HG02885 (cell line): Measurements from ENCODE around the gene PSMG4.

Source experiments
- ATAC-seq: cut with Tn5 transposase; IDR thresholded peaks from one replicate; pipeline ENCODE4 v1.9.1; 2021; ENCODE audit warnings: mild to moderate bottlenecking; ENCODE audit not compliant: unreplicated experiment, poor library complexity

The PSMG4 gene

DNA sequence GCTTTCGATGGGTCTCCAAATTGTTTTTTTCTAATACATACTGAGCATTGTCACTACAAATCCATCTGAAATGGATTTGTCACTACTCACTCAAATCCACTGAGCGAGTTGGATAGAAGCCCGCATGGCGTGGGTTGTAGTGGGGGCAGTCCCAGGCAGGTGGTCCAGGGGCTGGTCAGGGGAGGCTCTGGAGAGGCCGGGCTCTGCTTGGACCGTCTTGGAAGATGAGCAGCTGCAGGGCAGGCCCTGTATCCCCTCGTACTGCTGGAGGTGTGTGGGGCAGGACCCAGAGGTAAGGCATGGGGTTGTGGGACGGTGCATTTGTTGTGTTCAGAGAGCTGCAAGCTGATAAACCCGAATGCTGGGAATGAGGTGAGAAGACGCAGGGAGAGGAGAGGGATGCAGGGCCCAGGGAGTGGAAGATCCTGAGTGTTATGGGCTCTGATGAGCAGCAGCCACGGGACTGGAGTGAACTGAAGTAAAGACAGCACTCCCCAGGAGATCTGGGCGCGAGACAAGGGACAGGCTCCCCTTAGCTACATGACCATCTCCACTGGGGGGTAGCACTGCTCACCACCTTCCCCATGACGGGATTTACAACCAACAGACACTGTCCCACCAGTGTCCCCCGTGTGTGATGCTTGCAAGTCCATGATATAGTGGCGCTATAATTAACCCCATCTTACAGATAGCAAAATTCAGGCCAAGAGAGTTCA, 45.9 kb downstream of the PSMG4 start:
- no peak for ATAC-seq

DNA sequence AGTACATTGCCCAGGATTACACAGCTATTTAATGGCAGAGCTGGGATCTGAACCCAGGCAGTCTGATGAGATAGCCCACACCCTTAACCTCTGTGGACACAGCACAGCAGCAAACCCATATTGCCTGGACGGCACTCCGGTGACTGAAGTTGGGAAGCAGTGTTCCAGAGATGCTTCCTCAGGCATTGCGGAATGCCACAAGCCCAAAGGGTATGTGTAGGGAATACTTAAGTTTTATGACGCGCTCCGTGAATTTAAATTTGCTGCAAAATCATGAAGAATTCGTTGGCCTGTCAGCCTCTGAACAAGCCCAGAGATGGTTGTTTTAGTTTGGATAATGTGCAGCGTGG, 46.4 kb downstream of the PSMG4 start:
- ATAC-seq = no peak

DNA sequence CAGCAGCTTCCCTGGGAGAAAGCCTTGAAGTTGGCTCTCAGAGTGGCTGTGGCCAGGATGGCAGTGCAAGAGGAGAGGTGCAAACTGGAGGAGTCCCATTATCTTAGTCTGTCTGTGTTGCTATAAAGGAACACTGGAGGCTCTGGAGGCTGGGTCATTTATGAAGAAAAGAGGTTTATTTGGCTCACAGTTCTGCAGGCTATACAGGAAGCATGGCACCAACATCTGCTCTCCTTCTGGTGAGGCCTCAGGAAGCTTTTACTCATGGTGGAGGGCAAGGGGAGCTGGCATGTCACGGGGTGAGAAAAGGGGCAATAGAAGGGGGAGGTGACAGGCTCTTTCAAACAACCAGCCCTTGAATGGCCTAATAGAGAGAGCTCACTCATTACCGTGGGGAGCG, 47.1 kb downstream of the PSMG4 start:
- ATAC-seq = no peak

GRCh38 chr6:3306848-3307247, 48.1 kb downstream of the PSMG4 start:
- no peak for ATAC-seq

- no peak for ATAC-seq
These were observed 48.7 kb downstream of the PSMG4 start for GRCh38 chr6:3307436-3307835.

- ATAC-seq = no peak
These were observed 49.4 kb downstream of the PSMG4 start for GRCh38 chr6:3308106-3308505.

- ATAC-seq = no peak
These were observed 50.8 kb downstream of the PSMG4 start for GRCh38 chr6:3309391-3310050.

DNA sequence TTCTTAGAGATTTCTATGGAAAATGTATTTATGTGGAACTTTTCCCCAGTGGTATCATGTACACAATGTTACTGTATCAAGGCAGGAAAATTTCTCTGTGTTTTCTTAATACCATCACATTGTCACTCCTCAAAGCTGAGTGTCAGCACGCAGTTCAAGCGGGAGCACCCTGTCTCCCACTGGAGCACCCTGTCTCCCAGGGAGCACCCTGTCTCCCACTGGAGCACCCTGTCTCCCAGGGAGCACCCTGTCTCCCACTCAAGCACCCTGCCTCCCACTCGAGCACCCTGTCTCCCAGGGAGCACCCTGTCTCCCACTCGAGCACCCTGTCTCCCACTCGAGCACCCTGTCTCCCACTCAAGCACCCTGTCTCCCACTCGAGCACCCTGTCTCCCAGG, 51.3 kb downstream of the PSMG4 start:
- ATAC-seq = no peak

- ATAC-seq = no peak
These were observed 52.0 kb downstream of the PSMG4 start for GRCh38 chr6:3310703-3311102.

DNA sequence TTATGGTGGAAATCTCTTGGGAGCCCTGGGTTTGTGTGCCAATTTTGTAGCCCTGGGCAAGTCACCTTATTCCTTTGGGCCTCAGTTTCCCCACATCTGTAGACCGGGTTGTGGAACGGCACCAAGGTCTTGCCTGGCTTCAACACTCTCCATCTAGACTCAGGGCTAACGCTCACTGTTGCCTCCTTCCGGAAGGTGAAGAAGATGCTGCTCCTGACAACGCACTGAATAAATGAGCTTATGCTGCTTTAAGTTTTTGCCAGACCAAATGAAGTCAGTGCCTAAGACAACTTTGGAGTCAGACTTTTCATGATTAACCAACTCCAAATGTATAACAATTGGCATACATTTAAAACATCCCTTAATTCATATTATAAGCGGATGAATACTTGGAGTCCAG, 53.1 kb downstream of the PSMG4 start:
- ATAC-seq = no peak

DNA sequence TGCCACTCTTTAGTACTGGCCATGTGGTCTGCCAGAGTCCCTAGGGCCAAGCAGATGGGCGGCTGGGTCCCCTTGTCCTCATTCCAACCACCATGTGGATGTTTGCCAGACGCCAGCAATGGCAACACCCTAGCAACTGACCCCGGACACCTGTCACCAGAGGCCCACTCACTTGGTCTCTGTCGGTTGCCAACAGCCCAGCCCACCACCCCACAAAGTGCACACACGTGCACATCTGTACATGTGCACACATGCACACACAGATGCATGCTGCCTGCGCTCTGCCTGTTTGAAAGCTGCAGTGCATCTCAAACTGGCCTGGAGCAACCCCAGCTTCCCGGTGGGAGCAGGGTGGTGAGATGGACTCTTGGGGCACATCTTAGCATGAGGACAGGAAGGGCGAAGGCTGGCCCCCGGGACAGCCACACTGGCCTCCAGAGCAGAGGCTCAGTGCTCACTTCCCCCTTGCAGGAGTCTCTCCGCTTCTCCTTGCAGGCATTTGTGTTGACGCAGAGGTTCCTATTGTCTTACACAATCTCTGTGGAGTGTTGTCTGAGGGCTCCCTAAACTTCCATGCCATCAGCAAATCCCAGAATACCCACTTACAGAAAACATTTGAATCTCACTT, 54.0 kb downstream of the PSMG4 start:
- no peak for ATAC-seq

DNA sequence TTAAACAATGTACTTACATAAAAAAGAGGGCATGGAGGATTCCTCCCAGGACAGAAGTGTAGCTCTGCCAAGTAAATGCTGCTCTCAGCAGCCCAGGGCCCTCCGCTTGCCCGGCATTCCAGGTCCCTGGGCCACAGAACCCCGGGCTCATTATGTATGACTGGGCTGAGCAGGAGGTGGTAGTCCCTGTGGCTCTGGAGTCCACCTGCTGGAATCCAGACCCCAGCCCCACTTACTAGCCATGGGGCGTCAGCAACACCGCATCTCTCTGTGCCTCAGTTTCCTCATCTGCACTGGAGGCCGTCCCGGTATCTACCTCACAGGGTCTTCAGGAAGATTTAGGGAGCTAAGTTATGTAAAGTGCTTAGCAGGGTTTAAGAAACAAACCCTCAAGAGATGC, 55.4 kb downstream of the PSMG4 start:
- ATAC-seq = no peak

DNA sequence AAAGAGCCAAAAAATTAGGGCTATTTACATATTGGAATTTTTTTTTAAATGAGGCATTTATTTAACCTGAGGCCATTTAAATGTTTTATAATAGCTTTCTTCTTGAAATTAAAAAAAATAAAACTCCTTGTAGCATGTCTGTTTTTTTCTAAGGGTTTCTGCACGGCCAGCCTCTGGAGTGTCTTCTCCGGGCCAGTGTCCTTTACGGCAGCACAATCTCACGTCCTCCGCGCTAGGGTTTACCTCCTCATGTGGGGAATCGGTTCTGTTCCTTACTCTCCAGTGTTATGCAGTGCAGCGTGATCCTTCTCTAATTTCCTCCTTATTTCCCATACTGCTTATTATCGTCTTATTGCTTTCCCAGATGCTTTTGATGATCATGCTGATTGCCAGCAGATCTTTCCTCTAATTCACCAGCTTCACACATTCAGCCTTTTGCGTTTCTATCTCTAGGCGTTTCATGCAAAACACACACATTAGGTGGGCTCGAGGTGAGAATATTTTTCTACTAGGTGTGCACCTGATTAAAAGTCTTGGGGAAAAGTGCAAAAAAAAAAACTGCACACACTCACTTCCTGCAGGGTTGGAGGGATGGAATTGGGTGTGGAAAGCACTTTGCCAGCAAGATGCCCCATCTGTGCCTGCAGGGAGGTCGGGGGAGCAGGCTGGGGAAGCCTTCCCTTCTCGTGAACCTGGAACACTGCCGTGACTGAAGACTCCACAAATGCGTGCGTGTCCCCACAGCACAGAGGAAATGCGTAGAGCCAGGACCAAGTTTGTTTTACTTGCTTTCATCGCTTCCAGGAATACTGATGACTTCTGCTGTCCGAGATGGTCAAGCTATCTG, 56.1 kb downstream of the PSMG4 start:
- no peak for ATAC-seq

DNA sequence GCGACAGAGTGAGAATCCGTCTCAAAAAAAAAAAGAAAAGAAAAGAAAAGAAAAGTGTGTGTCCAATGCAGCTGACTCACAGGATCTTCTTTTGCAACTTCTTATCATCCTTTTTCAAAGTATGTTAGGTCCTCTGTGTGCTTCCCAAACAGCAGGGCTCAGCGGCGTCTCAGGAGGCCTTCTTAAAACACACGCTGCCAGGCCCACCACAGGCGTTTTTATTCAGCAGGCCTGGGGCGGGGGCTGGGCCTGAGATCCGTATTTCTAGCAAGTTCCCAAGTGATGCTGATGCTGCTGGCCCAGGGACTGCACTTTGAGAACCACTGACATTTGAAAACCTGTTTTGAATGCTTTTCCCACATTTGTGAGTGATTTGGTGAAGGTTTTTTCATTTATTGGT, 57.1 kb downstream of the PSMG4 start:
- ATAC-seq = no peak

DNA sequence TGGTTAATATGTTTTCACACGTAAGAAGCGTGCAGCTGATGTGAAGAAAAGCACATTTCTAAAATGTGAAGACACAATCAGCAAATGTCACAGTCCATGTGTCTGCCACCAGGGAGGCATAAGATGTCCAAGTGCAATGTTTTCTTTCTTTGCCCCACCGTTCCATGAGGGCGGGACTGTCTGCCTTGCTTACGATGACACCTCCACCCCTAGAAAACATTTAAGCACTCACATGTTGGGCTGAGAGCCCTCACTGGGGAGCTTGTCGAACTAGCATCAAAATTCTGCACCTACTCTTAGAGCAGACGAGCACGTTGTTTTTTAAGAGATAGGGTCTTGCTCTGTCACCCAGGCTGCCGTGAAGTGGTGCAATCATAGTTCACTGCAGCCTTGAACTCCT, 57.6 kb downstream of the PSMG4 start:
- ATAC-seq = no peak

- no peak for ATAC-seq
These were observed 58.1 kb downstream of the PSMG4 start for GRCh38 chr6:3316818-3317217.
